Endothelial cell (in vitro differentiated cells): ENCODE results near the gene NTF4. TPM values are rescaled to one million over a fixed set of nuclear protein-coding genes. Genes with fewer than 3 reads are reported as not detected.
"Not testable (repeated sequence)": the region's sequence is repeated elsewhere in the genome, so short reads cannot be mapped to it uniquely, and the experiment has no call there.

ENCODE experiments used
- DNase-seq: peaks from one replicate; pipeline ENCODE4 v3.0.0; 2021; ENCODE audit warnings: low spot score
- H3K27ac Mint-ChIP-seq: one replicate; pipeline ENCODE4 v1.8.0; 2021; ENCODE audit warnings: mixed read lengths, inconsistent platforms; ENCODE audit not compliant: unreplicated experiment
- H3K27me3 Mint-ChIP-seq: one replicate; pipeline ENCODE4 v1.8.0; 2021; ENCODE audit warnings: mild to moderate bottlenecking, moderate library complexity, mixed read lengths, inconsistent platforms; ENCODE audit not compliant: unreplicated experiment
- H3K36me3 Mint-ChIP-seq: one replicate; pipeline ENCODE4 v1.8.0; 2021; ENCODE audit warnings: mild to moderate bottlenecking, low read depth, mixed read lengths, inconsistent platforms; ENCODE audit not compliant: unreplicated experiment
- H3K4me1 Mint-ChIP-seq: one replicate; pipeline ENCODE4 v1.8.0; 2021; ENCODE audit warnings: mild to moderate bottlenecking, mixed read lengths, inconsistent platforms; ENCODE audit not compliant: unreplicated experiment
- H3K4me3 Mint-ChIP-seq: one replicate; pipeline ENCODE4 v1.8.0; 2021; ENCODE audit warnings: mild to moderate bottlenecking, mixed read lengths, inconsistent platforms; ENCODE audit not compliant: unreplicated experiment
- H3K9me3 Mint-ChIP-seq: one replicate; pipeline ENCODE4 v1.8.0; 2021; ENCODE audit warnings: mixed read lengths, inconsistent platforms; ENCODE audit not compliant: unreplicated experiment
- total RNA-seq: library from RNA; stranded (reverse); fragmentation: NEBNext Ultra II Directional; extraction: Animal tissue kit (Norgen Biotek cat#: 25700); gene quantifications from one replicate; pipeline ENCODE4 v1.2.1, GENCODE V29; 2021; ENCODE audit not compliant: unreplicated experiment
- TF ChIP-seq, protein P1 (sequence below): fragments of 200-600 bp; sonication (generic); IDR thresholded peaks from one replicate; pipeline ENCODE4 v1.5.0; 2021; ENCODE audit warnings: antibody characterized with exemption; ENCODE audit not compliant: unreplicated experiment

The NTF4 gene
- total RNA-seq, 1 donor from 2014 or later: not detected

DNA sequence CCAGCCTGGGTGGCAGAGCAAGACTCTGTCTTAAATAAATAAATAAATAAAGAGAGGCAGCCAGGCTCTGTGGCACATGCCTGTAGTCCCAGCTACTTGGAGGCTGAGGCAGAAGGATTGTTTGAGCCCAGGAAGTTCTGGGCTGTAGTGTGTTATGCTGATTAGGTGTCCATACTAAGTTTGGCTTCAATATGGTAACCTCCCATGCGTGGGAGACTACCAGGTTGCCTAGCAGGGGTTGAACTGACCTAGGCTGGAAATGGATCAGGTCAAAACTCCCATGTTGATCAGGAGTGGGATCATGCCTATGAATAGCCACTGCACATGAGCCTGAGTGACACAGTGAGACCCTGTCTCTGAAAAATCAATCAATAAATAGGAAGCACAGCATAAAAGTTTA, 16.7 kb upstream of the NTF4 start:
- Mint-ChIP-seq H3K27ac (no peak overlapping the region), H3K36me3 (peaks cover 8% of the 10 kb centered on the region), H3K27me3 (peaks cover 11% of the 10 kb centered on the region), H3K4me1 (peaks cover 10% of the 10 kb centered on the region), H3K4me3 (no peak overlapping the region), H3K9me3 (no peaks in the 10 kb centered on the region)
- DNase-seq: no peak
- TF ChIP-seq, protein P1, sequence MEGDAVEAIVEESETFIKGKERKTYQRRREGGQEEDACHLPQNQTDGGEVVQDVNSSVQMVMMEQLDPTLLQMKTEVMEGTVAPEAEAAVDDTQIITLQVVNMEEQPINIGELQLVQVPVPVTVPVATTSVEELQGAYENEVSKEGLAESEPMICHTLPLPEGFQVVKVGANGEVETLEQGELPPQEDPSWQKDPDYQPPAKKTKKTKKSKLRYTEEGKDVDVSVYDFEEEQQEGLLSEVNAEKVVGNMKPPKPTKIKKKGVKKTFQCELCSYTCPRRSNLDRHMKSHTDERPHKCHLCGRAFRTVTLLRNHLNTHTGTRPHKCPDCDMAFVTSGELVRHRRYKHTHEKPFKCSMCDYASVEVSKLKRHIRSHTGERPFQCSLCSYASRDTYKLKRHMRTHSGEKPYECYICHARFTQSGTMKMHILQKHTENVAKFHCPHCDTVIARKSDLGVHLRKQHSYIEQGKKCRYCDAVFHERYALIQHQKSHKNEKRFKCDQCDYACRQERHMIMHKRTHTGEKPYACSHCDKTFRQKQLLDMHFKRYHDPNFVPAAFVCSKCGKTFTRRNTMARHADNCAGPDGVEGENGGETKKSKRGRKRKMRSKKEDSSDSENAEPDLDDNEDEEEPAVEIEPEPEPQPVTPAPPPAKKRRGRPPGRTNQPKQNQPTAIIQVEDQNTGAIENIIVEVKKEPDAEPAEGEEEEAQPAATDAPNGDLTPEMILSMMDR: no peak

DNA sequence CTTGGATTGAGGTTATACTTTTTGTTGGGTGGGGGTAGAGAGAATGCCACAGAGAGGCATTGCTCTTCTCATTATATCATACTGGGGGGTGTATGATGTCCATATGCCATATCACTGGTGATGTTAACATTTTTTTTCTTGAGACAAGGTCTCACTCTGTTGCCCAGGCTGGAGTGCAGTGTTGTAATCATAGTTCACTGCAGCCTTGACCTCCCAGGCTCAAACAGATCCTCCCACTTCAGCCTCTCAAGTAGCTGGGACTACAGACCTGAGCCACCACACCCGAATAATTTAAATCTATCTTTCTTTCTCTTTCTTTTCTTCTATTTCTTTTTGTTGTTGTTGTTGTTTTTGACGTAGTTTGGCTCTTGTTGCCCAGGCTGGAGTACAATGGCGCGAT, 15.8 kb upstream of the NTF4 start:
- TF ChIP-seq, protein P1: no peak
- no peaks in the 10 kb centered on the region for H3K9me3 Mint-ChIP-seq
- H3K27ac Mint-ChIP-seq: peak overlapping the region; percentile 76
- peaks cover 8% of the 10 kb centered on the region for H3K27me3 Mint-ChIP-seq
- H3K36me3 Mint-ChIP-seq: peaks cover 3% of the 10 kb centered on the region
- H3K4me3 Mint-ChIP-seq: no peak overlapping the region
- no peak for DNase-seq
- peaks cover 5% of the 10 kb centered on the region for H3K4me1 Mint-ChIP-seq

DNA sequence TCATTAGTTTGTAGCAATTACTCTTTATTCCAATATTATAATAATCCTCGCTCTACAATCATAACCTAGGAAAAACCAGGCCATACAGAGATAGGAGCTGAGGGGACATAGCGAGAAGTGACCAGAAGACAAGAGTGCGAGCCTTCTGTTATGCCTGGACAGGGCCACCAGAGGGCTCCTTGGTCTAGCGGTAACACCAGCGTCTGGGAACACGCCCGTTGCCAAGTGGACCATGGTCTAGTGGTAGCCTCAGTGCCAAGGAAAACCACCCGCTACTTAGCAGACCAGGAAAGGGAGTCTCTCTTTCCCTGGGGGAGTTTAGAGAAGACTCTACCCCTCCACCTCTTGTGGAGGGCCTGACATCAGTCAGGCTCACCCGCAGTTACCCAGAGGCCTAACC, 10.3 kb upstream of the NTF4 start:
- H3K4me3 Mint-ChIP-seq, H3K9me3 Mint-ChIP-seq, H3K27ac Mint-ChIP-seq, H3K4me1 Mint-ChIP-seq: not testable (repeated sequence)
- DNase-seq: peak; percentile 58
- H3K36me3 Mint-ChIP-seq: peaks cover 14% of the 10 kb centered on the region
- TF ChIP-seq, protein P1: peak; percentile 36
- peaks cover 16% of the 10 kb centered on the region for H3K27me3 Mint-ChIP-seq

DNA sequence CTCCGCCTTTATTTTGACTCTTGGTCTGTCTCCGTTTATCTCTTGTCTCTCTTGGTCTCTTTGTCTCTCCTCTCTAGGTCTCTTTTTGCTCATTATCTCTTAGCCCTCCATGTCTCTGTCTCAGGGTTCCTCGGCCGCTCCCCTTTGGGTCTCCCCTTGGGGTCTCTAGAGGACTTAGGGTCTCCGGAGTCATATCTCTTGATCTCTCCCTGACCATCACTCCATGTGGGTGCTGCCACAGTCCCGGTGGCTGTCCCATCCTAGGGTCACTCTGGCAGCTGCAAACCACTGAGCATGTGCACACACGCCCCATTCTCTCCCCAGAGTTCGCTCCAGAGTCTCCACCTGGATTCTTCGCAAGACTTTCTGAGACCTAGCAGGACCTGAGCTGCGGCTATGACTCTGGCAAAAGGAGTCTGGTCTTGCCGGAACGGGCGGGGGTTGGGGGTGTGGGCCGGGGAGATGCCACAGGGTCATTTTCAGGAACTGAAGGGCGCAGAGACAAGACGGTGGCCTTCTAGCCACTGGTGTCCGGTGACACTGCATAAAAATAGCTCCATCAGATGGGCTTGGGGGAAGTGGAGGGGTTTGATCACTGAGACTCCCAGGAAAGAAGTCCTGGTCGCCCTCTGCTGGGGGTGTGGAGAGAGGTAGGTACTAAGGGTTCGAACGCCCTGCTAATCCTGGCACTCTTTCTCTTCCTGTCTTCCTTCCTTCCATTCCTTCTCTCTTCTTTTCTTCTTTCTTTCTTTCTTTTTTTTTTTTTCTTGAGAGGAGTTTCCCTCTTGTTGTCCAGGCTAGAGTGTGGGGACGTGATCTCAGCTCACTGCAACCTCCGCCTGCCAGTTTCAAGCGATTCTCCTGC, 9.1 kb upstream of the NTF4 start:
- no peaks in the 10 kb centered on the region for H3K9me3 Mint-ChIP-seq
- H3K27ac Mint-ChIP-seq: no peak overlapping the region
- peak overlapping the region; percentile 0 for H3K4me3 Mint-ChIP-seq
- H3K27me3 Mint-ChIP-seq: peaks cover 20% of the 10 kb centered on the region
- peaks cover 22% of the 10 kb centered on the region for H3K36me3 Mint-ChIP-seq
- no peak for DNase-seq
- TF ChIP-seq, protein P1: no peak
- H3K4me1 Mint-ChIP-seq: peaks cover 3% of the 10 kb centered on the region

DNA sequence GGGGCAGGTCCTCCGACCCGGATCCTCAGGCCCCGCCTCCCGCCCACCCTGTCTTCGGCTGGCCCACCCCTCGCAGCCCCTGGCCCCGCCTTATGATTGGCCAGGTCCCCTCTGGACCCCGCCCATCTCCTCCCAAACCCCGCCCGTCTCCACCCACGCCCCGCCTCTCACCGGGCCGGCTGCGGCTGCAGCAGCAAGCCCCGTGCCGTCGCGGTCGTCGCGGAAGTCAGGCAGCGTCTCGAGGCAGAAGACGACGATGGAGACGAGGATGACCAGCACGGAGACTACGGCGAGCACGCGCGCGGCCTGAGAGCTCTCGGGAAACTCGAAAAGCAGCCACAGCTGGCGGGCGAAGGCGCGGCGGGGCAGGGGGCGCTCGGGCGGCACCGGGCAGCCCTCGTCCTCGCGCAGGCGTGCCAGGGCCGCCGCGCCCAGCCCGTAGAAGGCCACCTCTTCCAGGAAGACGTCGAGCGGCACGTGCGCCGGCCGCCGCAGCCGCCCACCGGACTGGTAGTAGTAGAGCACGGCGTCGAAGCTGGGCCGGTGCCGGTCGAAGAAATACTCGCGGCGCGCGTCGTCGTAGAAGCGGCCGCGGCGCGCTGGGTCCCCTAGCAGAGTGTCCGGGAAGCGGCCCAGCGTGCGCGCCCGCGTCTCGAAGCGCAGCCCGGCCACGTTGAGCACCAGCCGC, 7.4 kb upstream of the NTF4 start:
- Mint-ChIP-seq H3K4me3 (no peak overlapping the region), H3K4me1 (peaks cover 3% of the 10 kb centered on the region), H3K27me3 (peaks cover 20% of the 10 kb centered on the region), H3K9me3 (no peaks in the 10 kb centered on the region), H3K27ac (no peak overlapping the region), H3K36me3 (peaks cover 22% of the 10 kb centered on the region)
- no peak for DNase-seq
- TF ChIP-seq, protein P1: no peak
